Natural killer cell (primary cell): ENCODE results near the gene DCLRE1C. TPM values are rescaled to one million over a fixed set of nuclear protein-coding genes. Genes with fewer than 3 reads are reported as not detected.

Experiments used
- ATAC-seq, 3 donors: fragments of 150-1000 bp in 2 of 3; fragments of 200-7000 bp in 1 of 3; cut with Tn5 transposase; 1 replicate in 1 of 3; 2 replicates in 2 of 3; pipeline ENCODE4 v1.10.0; 2021; ENCODE audit warnings: mild to moderate bottlenecking in 2 of 3, moderate library complexity in 2 of 3
- DNase-seq, 2 donors: peaks; one replicate each; pipeline versions ENCODE4 v3.0.0 to v3.0.0-alpha.2; 2013 to 2021; ENCODE audit warnings: mixed read lengths in 1 of 2
- H3K27ac ChIP-seq: one replicate; pipeline ENCODE4 v1.5.1; 2013; ENCODE audit warnings: mild to moderate bottlenecking, low read length
- H3K27me3 ChIP-seq: one replicate; pipeline ENCODE4 v1.6.1; 2013; ENCODE audit warnings: low read length; ENCODE audit not compliant: control insufficient read depth, insufficient read depth
- H3K36me3 ChIP-seq: one replicate; pipeline ENCODE4 v1.6.1; 2013; ENCODE audit warnings: low read length; ENCODE audit not compliant: control insufficient read depth, insufficient read depth
- H3K4me1 ChIP-seq: one replicate; pipeline ENCODE4 v1.6.1; 2013; ENCODE audit warnings: low read length; ENCODE audit not compliant: control insufficient read depth, insufficient read depth
- H3K4me3 ChIP-seq: one replicate; pipeline ENCODE4 v1.5.1; 2013; ENCODE audit warnings: low read length
- H3K9me3 ChIP-seq: one replicate; pipeline ENCODE4 v1.6.1; 2013; ENCODE audit warnings: low read length; ENCODE audit not compliant: control insufficient read depth, insufficient read depth
- H3K27ac Mint-ChIP-seq, 2 donors: one replicate each; pipeline ENCODE4 v1.8.0; 2022; ENCODE audit warnings: mild to moderate bottlenecking in 2 of 2, mixed read lengths in 2 of 2, moderate library complexity in 1 of 2
- H3K27me3 Mint-ChIP-seq, 2 donors: one replicate each; pipeline ENCODE4 v1.8.0; 2022; ENCODE audit warnings: low read depth in 2 of 2, mixed read lengths in 2 of 2
- H3K36me3 Mint-ChIP-seq: one replicate; pipeline ENCODE4 v1.8.0; 2022; ENCODE audit warnings: mixed read lengths
- H3K4me1 Mint-ChIP-seq, 2 donors: one replicate each; pipeline ENCODE4 v1.8.0; 2022; ENCODE audit warnings: mixed read lengths in 2 of 2
- H3K4me3 Mint-ChIP-seq: one replicate; pipeline ENCODE4 v1.8.0; 2022; ENCODE audit warnings: mild to moderate bottlenecking, moderate library complexity, mixed read lengths
- H3K9me3 Mint-ChIP-seq, 2 donors: one replicate each; pipeline ENCODE4 v1.8.0; 2022; ENCODE audit warnings: mixed read lengths in 2 of 2
- WGBS: methylation state at CpG from one replicate; pipeline ENCODE4 v1.1.7; 2013; ENCODE audit warnings: missing lambda C conversion rate; ENCODE audit not compliant: insufficient coverage; 5-methylcytosine and 5-hydroxymethylcytosine counted together
- intact Hi-C: fragments of 100-400 bp; cut with micrococcal nuclease; formaldehyde crosslinking; loops from one replicate; pipeline ENCODE4 v1.14.2; 2022
- total RNA-seq, 4 donors: library from RNA; stranded (reverse); fragments of 120-200 nt in 1 of 4; gene quantifications; one replicate each; pipeline versions ENCODE4 v1.2.3 to v1.2.4, GENCODE V29; 2013 to 2022
- TF ChIP-seq, protein P1 (sequence below): fragments of 200-600 bp; IDR thresholded peaks from one replicate; pipeline ENCODE4 v1.8.0; 2022; ENCODE audit warnings: antibody characterized with exemption

The DCLRE1C gene
- total RNA-seq, 3 donors from 2014 or later (not counting 1 experiment from before 2014, with no cell fraction given): 21.7 to 31.3 (median 22.3) TPM

DNA sequence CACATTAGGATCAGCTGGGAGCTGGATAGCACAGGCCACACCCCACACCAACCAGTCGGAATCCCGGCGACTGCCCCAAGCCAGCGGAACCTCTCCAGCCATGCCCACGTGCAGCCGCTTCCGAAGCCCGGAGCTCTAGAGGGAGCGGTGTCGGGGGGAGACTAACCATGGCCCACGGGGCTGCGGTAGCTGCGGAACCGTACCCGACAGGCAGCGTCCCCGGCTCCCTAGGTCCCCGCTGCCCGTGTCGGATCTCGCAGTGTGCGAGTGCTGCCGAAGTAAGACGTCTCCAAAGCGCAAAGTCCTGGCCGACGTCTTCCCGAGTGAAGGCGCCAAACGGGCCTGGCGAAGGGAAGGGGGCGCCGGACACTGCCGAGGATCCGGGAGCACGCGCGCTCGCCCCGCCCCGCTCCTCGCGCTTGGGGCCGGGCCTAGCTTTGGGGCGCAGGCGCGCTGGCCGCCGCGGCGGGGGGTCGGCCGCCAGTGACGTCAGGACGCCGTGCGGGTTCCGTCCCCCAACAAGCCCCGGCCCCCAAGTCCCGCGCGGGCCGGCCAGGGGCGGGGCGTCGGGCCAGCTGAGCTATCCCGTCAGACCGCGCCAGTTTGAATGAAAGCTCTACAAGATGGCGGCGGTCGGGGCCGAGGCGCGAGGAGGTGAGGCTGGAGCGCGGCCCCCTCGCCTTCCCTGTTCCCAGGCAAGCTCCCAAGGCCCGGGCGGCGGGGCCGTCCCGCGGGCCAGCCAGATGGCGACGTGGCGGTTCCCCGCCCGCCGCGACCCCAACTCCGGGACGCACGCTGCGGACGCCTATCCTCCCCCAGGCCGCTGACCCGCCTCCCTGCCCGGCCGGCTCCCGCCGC, 75.4 kb downstream of the DCLRE1C start, which contains the start of gene SUV39H2:
SUV39H2 (plus strand) TSS at position 601 of the 858 bp plus-strand sequence; CDS start at position 624, 23 bp downstream.
- Histone ChIP-seq H3K9me3 (no peaks in the 10 kb centered on the region), H3K4me3 (peak within 1 kb of the TSS; percentile 92), H3K27ac (peak within 1 kb of the TSS; percentile 59), H3K27me3 (no peaks in the 10 kb centered on the region), H3K36me3 (no peaks in the 10 kb centered on the region), H3K4me1 (peaks cover 15% of the 10 kb centered on the region)
- DNase-seq (peak; percentile 92 to 95), ATAC-seq (peak; percentile 91 to 98 (median 94))
- Mint-ChIP-seq H3K27ac (peak within 1 kb of the TSS; percentile 77 to 88), H3K27me3 (no peaks in the 10 kb centered on the region), H3K36me3 (no peaks in the 10 kb centered on the region), H3K9me3 (no peaks in the 10 kb centered on the region), H3K4me3 (peak within 1 kb of the TSS; percentile 92), H3K4me1 (peaks cover 26 to 28% of the 10 kb centered on the region in 2 donors)
- under 1% methylated on average over 102 of the region's 102 CpGs for WGBS
- TF ChIP-seq, protein P1, sequence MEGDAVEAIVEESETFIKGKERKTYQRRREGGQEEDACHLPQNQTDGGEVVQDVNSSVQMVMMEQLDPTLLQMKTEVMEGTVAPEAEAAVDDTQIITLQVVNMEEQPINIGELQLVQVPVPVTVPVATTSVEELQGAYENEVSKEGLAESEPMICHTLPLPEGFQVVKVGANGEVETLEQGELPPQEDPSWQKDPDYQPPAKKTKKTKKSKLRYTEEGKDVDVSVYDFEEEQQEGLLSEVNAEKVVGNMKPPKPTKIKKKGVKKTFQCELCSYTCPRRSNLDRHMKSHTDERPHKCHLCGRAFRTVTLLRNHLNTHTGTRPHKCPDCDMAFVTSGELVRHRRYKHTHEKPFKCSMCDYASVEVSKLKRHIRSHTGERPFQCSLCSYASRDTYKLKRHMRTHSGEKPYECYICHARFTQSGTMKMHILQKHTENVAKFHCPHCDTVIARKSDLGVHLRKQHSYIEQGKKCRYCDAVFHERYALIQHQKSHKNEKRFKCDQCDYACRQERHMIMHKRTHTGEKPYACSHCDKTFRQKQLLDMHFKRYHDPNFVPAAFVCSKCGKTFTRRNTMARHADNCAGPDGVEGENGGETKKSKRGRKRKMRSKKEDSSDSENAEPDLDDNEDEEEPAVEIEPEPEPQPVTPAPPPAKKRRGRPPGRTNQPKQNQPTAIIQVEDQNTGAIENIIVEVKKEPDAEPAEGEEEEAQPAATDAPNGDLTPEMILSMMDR: no peak
- intact Hi-C loops: loop anchor here (1.0 to 5.0 kb wide), 4 partner anchors 40 to 326 kb away; partner anchors contain the start of genes CDNF, DCLRE1C, HSPA14 and MSANTD7

DNA sequence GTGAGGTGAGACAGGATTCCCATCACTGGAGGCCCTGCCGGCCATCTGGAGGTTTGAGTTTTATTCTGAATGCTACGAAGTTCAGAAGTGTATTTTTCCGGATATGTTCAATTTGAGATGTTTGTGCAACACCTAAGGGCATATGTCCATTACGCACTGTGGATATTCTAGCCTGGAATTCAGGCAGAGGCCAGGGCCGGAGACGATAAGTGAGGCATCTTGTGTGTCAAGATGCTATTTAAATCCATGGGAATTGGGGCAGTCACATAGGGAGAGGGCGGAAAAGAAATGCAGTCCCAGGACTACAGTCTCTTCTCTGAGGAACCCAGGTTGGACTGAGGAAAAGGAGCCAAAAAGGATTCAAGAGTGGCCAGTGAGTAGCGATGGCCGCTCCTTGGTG, 77.1 kb downstream of the DCLRE1C start:
- Histone ChIP-seq H3K27ac (no peak overlapping the region), H3K9me3 (no peaks in the 10 kb centered on the region), H3K4me1 (peaks cover 15% of the 10 kb centered on the region), H3K4me3 (no peak overlapping the region), H3K36me3 (no peaks in the 10 kb centered on the region), H3K27me3 (no peaks in the 10 kb centered on the region)
- Mint-ChIP-seq H3K4me1 (peaks cover 26 to 28% of the 10 kb centered on the region in 2 donors), H3K27ac (peak overlapping the region in 1 of 2 donors; percentile 65), H3K9me3 (no peaks in the 10 kb centered on the region), H3K4me3 (peak overlapping the region; percentile 90), H3K36me3 (no peaks in the 10 kb centered on the region), H3K27me3 (no peaks in the 10 kb centered on the region)
- TF ChIP-seq, protein P1: no peak
- WGBS: 97% methylated on average over 9 of the region's 9 CpGs
- DNase-seq (no peak), ATAC-seq (no peak)
- intact Hi-C loops: loop anchor here (5.0 kb wide), 2 partner anchors 76 to 324 kb away; partner anchors contain the start of gene DCLRE1C

DNA sequence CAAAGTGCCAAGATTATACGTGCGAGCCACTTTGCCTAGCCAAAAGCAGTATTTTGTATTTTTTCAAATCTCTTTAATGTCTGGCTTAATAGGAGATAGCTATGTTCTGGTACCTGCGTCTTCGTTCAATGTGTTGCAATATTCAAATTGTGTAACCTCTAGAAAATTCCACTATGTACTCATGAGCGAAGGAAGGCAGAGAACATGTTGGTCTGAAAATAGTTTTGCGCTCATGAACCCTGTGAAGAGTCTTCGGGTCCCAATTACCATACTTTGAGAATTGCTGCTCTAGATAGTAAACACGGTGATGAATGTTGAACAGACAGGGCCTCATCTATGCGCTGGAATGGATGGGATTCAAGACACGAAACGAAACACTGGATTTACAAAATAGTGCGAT, 78.0 kb downstream of the DCLRE1C start:
- peak overlapping the region; percentile 90 for H3K4me3 Mint-ChIP-seq
- TF ChIP-seq, protein P1: no peak
- H3K27ac ChIP-seq: no peak overlapping the region
- ATAC-seq (no peak), DNase-seq (no peak)
- no peaks in the 10 kb centered on the region for H3K27me3 Mint-ChIP-seq
- H3K4me3 ChIP-seq: no peak overlapping the region
- peaks cover 15% of the 10 kb centered on the region for H3K4me1 ChIP-seq
- H3K36me3 Mint-ChIP-seq: no peaks in the 10 kb centered on the region
- H3K4me1 Mint-ChIP-seq: peaks cover 26 to 28% of the 10 kb centered on the region in 2 donors
- no peaks in the 10 kb centered on the region for H3K27me3 ChIP-seq
- peak overlapping the region in 1 of 2 donors; percentile 65 for H3K27ac Mint-ChIP-seq
- H3K9me3 ChIP-seq: no peaks in the 10 kb centered on the region
- H3K36me3 ChIP-seq: peaks cover 7% of the 10 kb centered on the region
- 97% methylated on average over 12 of the region's 12 CpGs for WGBS
- intact Hi-C loops: loop anchor here (5.0 kb wide), 2 partner anchors 76 to 324 kb away; partner anchors contain the start of gene DCLRE1C
- H3K9me3 Mint-ChIP-seq: no peaks in the 10 kb centered on the region
